Choroid plexus epithelial cell (primary cell): Measurements from ENCODE around the gene KATNAL2.
A peak's percentile ranks its signal among the peaks of the same experiment; 100 is the strongest.

Source experiments
- DNase-seq: peaks from one replicate; pipeline ENCODE4 v3.0.0-alpha.2; 2010; ENCODE audit warnings: low read depth
- H3K4me3 ChIP-seq: 2 replicates; pipeline ENCODE4 v1.5.1; 2011; ENCODE audit warnings: low read depth, mild to moderate bottlenecking, control low read depth, low read length, moderate library complexity
- TF ChIP-seq, protein P1 (sequence below): conservative IDR thresholded peaks from 2 replicates; pipeline ENCODE4 v1.5.1; 2011; ENCODE audit warnings: low read depth, mild to moderate bottlenecking, control low read depth, inconsistent platforms, low read length, moderate library complexity

Gene KATNAL2

DNA sequence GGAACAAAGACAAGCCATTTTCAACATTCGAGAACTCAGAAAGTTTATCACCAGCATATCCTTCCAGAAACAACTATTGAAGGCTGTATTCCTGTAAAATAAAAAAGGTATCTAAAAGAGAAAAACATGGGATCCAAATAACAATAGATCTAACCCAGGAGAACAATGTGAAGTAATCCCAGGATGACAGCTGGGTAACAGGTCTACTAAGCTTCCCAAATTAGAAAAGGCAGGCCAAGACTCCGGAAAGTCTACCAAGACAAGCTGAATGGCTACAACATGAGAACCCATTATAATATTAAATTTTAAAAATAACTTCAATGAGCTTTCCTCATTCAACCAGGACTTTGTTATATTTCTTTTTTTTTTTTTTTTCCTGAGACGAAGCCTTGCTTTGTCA lies 6.5 kb upstream of the KATNAL2 start:
- DNase-seq = no peak
- no peak overlapping the region for H3K4me3 ChIP-seq
- TF ChIP-seq, protein P1, sequence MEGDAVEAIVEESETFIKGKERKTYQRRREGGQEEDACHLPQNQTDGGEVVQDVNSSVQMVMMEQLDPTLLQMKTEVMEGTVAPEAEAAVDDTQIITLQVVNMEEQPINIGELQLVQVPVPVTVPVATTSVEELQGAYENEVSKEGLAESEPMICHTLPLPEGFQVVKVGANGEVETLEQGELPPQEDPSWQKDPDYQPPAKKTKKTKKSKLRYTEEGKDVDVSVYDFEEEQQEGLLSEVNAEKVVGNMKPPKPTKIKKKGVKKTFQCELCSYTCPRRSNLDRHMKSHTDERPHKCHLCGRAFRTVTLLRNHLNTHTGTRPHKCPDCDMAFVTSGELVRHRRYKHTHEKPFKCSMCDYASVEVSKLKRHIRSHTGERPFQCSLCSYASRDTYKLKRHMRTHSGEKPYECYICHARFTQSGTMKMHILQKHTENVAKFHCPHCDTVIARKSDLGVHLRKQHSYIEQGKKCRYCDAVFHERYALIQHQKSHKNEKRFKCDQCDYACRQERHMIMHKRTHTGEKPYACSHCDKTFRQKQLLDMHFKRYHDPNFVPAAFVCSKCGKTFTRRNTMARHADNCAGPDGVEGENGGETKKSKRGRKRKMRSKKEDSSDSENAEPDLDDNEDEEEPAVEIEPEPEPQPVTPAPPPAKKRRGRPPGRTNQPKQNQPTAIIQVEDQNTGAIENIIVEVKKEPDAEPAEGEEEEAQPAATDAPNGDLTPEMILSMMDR = no peak

DNA sequence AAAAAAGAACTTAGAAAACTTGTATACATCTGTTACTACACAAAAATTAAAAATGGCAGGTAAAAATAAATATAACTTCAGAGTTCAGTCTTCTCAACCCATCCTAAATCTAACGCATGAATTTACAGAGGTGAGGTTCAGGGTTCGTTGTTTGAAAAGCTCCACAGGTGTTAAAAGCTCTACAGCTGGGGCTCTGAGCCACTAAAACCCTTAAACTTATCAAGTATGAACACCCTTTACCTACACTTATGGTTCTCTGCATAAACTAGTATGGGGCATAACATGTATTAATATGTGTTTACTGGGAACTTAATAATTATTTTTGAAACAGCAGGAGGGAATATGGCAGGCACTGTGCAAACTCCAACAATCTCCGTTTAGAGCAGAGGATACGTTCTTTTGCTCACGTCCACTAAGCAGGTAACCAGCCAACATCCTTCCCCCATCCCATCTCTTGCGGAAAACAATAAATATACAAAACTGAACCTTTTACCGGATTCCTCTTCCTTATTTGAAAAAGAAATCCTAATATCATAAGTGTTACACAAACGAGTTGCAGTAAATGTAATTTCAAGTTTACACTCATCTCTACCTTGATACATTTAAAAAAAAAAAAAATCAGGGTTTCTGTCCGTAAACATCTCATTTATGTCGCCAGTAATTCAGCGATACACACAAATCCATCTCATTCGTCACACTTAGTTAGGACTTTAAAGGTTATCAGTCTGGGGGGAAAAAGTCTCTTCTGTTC lies 1.4 kb upstream of the KATNAL2 start:
- H3K4me3 ChIP-seq = peak overlapping the region; percentile 76
- TF ChIP-seq, protein P1 = no peak
- no peak for DNase-seq

DNA sequence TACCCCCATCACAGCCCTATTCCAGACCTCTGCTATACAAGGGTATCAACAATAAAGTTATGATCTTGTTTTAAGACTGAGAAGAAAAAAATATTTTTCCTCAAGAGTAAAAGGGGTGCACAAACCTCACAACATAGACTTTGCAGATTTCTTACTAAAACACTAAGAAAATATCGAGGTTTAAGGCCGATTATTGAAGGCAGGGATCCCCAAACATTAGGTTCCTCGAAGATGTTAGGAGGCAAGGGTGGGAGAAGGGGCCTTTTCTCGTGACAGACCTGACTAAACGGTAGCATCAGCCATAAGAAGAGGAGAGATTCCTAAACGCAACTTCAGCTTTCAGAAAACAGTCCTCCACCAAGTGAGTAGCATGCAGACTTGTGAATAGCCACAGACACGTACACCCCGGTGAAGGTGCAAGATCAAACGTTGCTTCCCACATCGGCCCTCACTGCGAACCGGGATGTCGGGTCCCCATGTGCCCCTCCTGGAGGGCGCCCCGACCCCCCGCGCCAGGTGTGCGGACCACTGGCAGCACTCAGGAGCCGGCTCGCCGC lies 773 bp upstream of the KATNAL2 start:
- peak; percentile 54 for DNase-seq
- H3K4me3 ChIP-seq = peak overlapping the region; percentile 76
- TF ChIP-seq, protein P1 = no peak

DNA sequence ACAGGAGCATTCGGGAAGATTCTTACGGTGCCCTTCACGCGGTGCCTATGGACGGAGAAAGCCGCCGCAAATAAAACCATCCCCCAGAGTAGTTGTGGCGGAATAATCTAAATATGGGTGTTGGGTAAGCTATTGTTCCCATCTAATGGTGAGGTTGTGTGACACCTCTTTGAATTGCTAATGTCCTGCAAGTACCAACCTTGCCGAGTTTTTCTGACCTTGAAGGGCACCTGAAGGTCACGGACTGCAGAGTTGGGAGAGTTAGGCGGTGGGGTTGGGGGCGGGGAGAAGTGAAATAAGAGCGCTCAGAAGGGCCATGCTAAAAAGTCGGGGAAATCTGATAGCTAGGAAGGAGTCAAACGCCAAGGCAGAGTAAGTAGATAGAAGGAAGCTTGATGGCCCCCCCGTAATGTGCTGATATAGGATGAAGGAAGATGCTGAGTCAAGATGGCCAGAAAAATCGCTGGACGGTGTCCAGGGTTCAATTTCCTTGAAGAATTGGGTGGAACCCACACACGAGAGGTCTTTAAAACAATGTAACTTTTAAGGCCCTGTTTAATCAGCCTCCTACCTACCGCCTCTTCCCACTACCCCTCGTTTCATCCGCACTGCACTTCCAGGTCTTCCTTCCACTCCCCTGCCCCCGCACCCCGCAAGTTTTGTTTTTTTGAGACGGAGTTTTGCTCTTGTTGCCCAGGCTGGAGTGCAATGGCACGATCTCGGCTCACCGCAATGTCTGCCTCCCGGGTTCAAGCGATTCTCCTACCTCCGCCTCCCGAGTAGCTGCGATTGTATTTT lies 600 bp downstream of the KATNAL2 start:
- TF ChIP-seq, protein P1 = no peak
- DNase-seq = peak; percentile 53

DNA sequence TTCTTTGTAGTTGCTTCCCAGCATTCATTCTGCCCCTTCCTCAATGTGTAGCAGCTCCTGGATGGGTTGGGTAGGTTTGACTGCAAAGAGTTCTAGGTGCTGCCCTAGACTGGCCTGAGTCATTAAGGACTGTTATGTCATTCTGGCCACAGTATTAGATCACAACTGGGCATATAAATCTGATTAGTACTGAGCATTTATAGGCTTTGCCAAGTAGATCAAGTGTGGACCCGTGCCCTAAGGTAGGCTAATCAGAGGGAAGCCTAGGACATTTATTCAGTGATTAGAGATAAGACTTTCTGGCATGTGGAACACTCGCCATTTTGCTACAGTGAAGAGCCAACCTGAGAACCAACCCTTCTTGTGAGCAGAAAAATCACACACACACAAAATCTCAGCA lies 2.7 kb downstream of the KATNAL2 start:
- H3K4me3 ChIP-seq = no peak overlapping the region
- TF ChIP-seq, protein P1 = no peak

More for the DNA sequence above, 600 bp downstream of the KATNAL2 start:
- peak overlapping the region; percentile 76 for H3K4me3 ChIP-seq

DNA sequence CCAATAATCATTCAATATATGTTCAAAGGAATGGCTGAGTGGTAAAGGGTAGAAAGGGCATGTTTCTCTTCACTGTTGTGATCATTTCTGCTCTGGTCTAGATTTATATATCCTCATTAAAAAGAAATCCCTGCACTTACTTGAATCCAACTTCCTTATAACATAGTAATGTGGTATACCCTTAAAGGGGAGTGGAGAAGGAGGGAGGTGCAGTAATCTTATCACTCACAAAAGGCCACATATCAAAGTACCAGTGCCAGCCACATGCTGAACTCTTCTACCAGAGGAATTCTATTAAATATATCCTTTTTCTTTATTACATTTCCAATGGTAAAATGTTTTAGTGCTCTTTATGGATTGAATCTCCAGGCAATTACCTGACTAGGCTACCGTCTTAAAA lies 3.3 kb downstream of the KATNAL2 start:
- no peak for DNase-seq
- TF ChIP-seq, protein P1 = no peak
- no peak overlapping the region for H3K4me3 ChIP-seq

More for the DNA sequence above, 2.7 kb downstream of the KATNAL2 start:
- no peak for DNase-seq
